BLaER1 treated with 17β-estradiol and CSF1 and Interleukin-3, amounts not matched to agents 10 nM and 100 nM (cell line): Measurements from ENCODE around the gene IRAG1.

Experiments used
- H3K27ac ChIP-seq, 11 experiments: shearing (Covaris generic); formaldehyde crosslinking; 2 replicates each; pipeline ENCODE4 v1.8.1; 2022
- H3K27me3 ChIP-seq, 11 experiments: shearing (Covaris generic); formaldehyde crosslinking; 2 replicates each; pipeline ENCODE4 v1.8.1; 2022
- H3K36me3 ChIP-seq, 11 experiments: shearing (Covaris generic); formaldehyde crosslinking; 2 replicates each; pipeline ENCODE4 v1.8.1; 2022
- H3K4me1 ChIP-seq, 10 experiments: shearing (Covaris generic); formaldehyde crosslinking; 2 replicates each; pipeline ENCODE4 v1.8.1; 2022
- H3K4me2 ChIP-seq, 11 experiments: shearing (Covaris generic); formaldehyde crosslinking; 2 replicates each; pipeline ENCODE4 v1.8.1; 2022
- H3K4me3 ChIP-seq, 10 experiments: shearing (Covaris generic); formaldehyde crosslinking; 2 replicates each; pipeline ENCODE4 v1.8.1; 2022
- H3K9ac ChIP-seq, 11 experiments: shearing (Covaris generic); formaldehyde crosslinking; 2 replicates each; pipeline ENCODE4 v1.8.1; 2022
- H3K9me3 ChIP-seq, 11 experiments: shearing (Covaris generic); formaldehyde crosslinking; replicated peaks in 1 of 11; 2 replicates each; pipeline ENCODE4 v1.8.1; 2022
- H4K20me1 ChIP-seq, 11 experiments: shearing (Covaris generic); formaldehyde crosslinking; 2 replicates each; pipeline ENCODE4 v1.8.1; 2022
- Cebpa-rat ChIP-seq, 11 experiments: shearing (Covaris generic); IDR thresholded peaks; 2 replicates each; pipeline ENCODE4 v1.8.1; 2022

IRAG1 gene

DNA sequence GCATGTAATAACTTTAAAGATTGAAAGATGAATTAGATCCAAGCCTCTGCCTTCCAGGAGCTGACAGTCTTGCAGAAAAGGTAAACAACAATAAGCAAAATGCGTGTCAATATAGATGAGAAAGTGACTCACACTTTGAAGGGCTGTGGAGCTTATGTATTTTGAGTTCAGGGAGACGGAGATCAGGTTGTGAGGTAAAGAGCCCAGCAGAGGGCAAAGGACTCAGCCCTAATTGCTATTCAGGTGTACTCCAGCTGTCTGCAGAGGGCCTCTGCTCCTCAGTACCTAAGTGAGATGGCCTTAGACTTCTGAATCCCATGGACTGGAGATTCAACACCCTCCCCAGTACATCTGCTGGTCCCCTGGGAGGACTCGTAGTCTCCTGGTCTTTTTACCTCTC, 34.6 kb upstream of the IRAG1 start:
- H4K20me1 ChIP-seq = peaks cover 0 to 9% (median 0%) of the 10 kb centered on the region in 11 experiments; a peak in 4 of 22 replicates
- peaks cover 21 to 37% (median 28%) of the 10 kb centered on the region in 10 experiments for H3K4me1 ChIP-seq
- H3K27me3 ChIP-seq = peaks cover 0 to 87% (median 0%) of the 10 kb centered on the region in 11 experiments; a peak in 6 of 22 replicates
- no peaks in the 10 kb centered on the region for H3K36me3 ChIP-seq
- H3K27ac ChIP-seq = no peak overlapping the region
- no peak overlapping the region for H3K9ac ChIP-seq
- H3K9me3 ChIP-seq = peaks cover 13 to 33% (median 21%) of the 10 kb centered on the region in 11 experiments
- H3K4me2 ChIP-seq = no peak overlapping the region
- H3K4me3 ChIP-seq = no peak overlapping the region
- no peak for TF ChIP-seq Cebpa-rat (IDR thresholded peaks at IDR 0.05)

DNA sequence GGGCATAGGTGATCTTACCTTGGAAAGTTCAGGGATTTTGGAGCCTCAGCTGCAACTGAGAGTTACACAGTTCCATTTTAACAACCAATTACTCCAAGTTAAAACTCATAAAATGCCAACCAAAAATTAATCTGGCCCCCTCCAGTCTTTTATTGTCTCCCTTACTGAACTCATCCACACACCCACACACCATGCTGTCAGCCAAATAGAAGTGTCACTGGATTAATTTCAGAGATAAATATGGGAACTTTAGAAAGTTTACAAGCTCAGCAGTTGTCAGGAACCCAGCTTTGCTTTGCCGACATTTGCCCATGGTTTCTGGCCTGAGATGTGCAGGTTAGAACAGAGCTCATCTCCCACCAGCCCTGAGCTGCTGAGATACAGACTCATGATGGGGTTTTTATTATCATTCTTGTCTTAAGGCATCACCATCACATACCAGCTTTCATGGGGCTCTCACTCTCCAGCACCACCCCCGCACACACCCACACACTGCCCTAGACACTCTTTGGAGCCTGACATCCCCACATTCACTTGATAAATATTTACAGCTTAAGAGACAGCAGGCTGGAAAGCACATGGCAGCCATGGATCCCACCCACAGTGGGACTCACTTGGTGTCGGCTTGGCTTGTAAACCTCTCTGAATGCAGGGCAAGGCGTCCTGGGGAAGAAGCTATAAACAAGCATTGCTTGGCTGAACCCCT, 33.7 kb upstream of the IRAG1 start:
- peaks cover 0 to 9% (median 0%) of the 10 kb centered on the region in 11 experiments; a peak in 4 of 22 replicates for H4K20me1 ChIP-seq
- H3K4me3 ChIP-seq = no peak overlapping the region
- peaks cover 13 to 32% (median 21%) of the 10 kb centered on the region in 11 experiments for H3K9me3 ChIP-seq
- no peak overlapping the region for H3K27ac ChIP-seq
- H3K4me1 ChIP-seq = peaks cover 28 to 41% (median 34%) of the 10 kb centered on the region in 10 experiments
- no peaks in the 10 kb centered on the region for H3K36me3 ChIP-seq
- H3K27me3 ChIP-seq = peaks cover 0 to 92% (median 0%) of the 10 kb centered on the region in 11 experiments; a peak in 7 of 22 replicates
- H3K4me2 ChIP-seq = peak overlapping the region in 2 of 11 experiments; percentile 12 to 18; a peak in 2 of 22 replicates
- no peak overlapping the region for H3K9ac ChIP-seq
- no peak for TF ChIP-seq Cebpa-rat (IDR thresholded peaks at IDR 0.05)

DNA sequence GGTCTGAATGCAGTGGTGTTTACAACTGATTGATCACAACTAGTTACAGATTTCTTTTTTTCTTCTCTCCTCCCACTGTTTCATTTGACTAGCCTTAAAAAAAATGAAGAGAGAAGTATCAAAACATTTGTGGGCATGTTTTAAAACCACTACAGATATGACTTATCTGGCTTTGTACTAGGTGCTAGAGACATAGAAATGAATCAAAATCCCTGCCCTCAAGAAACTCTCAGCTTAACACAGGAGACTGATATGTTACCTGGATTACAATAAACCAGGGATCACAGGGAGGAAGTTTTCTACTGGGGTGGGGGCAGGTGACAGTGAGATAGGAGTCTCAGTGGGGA, 32.3 kb upstream of the IRAG1 start:
- Histone ChIP-seq H3K4me1 (peaks cover 32 to 46% (median 40%) of the 10 kb centered on the region in 10 experiments), H3K9ac (no peak overlapping the region), H3K27me3 (peaks cover 0 to 92% (median 0%) of the 10 kb centered on the region in 11 experiments; a peak in 7 of 22 replicates), H4K20me1 (peaks cover 0 to 9% (median 0%) of the 10 kb centered on the region in 11 experiments; a peak in 4 of 22 replicates), H3K9me3 (peaks cover 9 to 22% (median 20%) of the 10 kb centered on the region in 11 experiments; a peak in 21 of 22 replicates), H3K4me2 (peak overlapping the region in 10 of 11 experiments; percentile 25 to 91 (median 72); a peak in 18 of 22 replicates), H3K4me3 (peak overlapping the region in 1 of 10 experiments; percentile 1; a peak in 1 of 20 replicates), H3K27ac (peak overlapping the region in 3 of 11 experiments; percentile 2 to 30 (median 27); a peak in 3 of 22 replicates), H3K36me3 (no peaks in the 10 kb centered on the region)
- no peak for TF ChIP-seq Cebpa-rat (IDR thresholded peaks at IDR 0.05)

DNA sequence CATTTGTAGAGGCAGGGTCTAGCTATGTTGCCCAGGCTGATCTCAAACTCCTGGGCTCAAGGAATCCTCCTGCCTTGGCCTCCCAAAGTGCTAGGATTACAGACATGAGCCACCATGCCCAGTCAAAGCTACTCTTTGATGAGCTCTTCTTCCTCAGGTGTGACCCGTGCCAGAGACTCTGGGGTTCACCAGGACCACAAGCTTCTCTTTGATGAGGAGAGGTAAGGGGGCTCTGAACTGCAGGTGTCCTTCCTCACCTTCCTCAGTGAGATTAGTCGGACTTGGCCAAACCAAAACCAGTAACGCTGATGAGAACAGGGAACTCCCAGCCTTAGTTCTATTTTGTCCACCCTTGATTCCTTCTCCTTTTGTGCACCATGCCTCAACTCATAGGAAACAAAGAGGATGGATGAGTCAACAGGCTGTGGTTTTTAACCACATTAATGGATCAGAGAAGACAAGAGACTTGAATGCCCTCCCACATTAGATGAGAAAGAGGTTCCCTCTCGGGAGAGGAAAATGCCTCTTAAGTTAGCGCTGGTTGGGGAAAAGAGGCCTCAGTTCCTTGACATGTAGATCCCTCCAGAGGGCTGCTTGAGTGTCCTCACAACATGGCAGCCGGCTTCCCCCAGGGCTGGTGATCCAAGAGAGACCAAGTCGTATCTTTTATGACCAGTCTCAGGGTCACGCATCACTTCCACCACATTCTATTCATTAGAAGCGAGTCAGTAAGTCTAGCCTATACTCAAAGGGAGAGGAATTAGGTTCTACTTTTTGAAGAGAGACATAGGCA, 31.8 kb upstream of the IRAG1 start:
- Histone ChIP-seq H3K9ac (no peak overlapping the region), H3K4me3 (no peak overlapping the region; a peak in 1 of 20 replicates), H3K36me3 (no peaks in the 10 kb centered on the region), H3K27ac (peak overlapping the region in 6 of 11 experiments; percentile 2 to 52 (median 27); a peak in 7 of 22 replicates), H3K9me3 (peaks cover 9 to 25% (median 20%) of the 10 kb centered on the region in 11 experiments; a peak in 21 of 22 replicates), H3K27me3 (peaks cover 0 to 92% (median 0%) of the 10 kb centered on the region in 11 experiments; a peak in 7 of 22 replicates), H3K4me2 (peak overlapping the region; percentile 62 to 91 (median 77)), H4K20me1 (peaks cover 0 to 9% (median 0%) of the 10 kb centered on the region in 11 experiments; a peak in 4 of 22 replicates), H3K4me1 (peaks cover 32 to 46% (median 40%) of the 10 kb centered on the region in 10 experiments)
- TF ChIP-seq Cebpa-rat (IDR thresholded peaks at IDR 0.05) = 0 out of 22 replicates have a peak, but pooled peaks of 1 of the 11 experiments have one; percentile 35

DNA sequence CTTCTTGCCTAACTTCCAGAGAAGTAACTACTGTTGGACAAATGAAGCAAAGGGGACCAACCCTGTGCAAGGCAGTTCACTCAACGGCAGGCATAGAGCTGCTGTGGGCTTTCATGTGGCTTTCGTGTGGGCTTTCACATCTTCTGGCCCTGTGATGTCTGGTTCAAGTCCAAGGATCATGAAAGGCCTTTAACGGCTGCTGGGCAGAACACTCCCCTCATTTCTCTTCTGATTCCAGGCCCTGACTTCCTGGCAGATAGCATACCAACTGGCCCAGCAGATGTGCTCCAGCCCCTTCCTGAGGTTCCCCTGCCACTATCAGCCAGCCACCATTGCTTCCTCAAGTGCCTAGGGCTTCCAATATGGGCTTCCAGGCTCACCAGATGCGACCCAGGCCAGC, 28.8 kb upstream of the IRAG1 start:
- peaks cover 0 to 92% (median 0%) of the 10 kb centered on the region in 11 experiments; a peak in 7 of 22 replicates for H3K27me3 ChIP-seq
- H4K20me1 ChIP-seq = peaks cover 0 to 9% (median 0%) of the 10 kb centered on the region in 11 experiments; a peak in 4 of 22 replicates
- peaks cover 29 to 46% (median 40%) of the 10 kb centered on the region in 10 experiments for H3K4me1 ChIP-seq
- H3K27ac ChIP-seq = peak overlapping the region in 1 of 11 experiments; percentile 15; a peak in 1 of 22 replicates
- no peak for TF ChIP-seq Cebpa-rat (IDR thresholded peaks at IDR 0.05)
- H3K36me3 ChIP-seq = no peaks in the 10 kb centered on the region
- H3K4me3 ChIP-seq = no peak overlapping the region
- peak overlapping the region in 10 of 11 experiments; percentile 11 to 82 (median 60); a peak in 19 of 22 replicates for H3K4me2 ChIP-seq
- peaks cover 9 to 22% (median 16%) of the 10 kb centered on the region in 11 experiments; a peak in 21 of 22 replicates for H3K9me3 ChIP-seq
- no peak overlapping the region for H3K9ac ChIP-seq

DNA sequence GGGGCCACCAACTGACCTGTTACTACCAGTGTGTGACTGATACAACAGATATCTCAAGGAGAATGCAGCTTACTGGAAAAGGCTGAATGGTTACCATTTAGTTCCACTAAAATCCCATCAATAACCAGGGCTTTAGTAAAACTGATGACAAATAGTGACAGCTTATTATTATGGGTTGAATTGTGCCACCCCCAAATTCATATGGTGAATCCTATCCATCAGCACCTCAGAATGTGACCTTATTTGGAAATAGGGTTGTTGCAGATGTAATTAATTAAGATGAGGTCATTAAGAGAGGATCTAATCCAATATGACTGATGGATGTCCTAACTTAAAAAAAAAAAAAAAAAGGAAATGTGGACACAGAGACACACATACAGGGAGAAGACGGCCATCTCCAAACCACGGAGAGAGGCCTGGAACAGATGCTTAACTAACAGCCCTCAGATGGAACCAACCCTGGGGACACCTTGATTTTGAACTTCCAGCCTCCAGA, 27.4 kb upstream of the IRAG1 start:
- H3K9ac ChIP-seq = no peak overlapping the region
- H3K27me3 ChIP-seq = peaks cover 0 to 91% (median 0%) of the 10 kb centered on the region in 11 experiments; a peak in 7 of 22 replicates
- peaks cover 0 to 9% (median 0%) of the 10 kb centered on the region in 11 experiments; a peak in 4 of 22 replicates for H4K20me1 ChIP-seq
- H3K36me3 ChIP-seq = no peaks in the 10 kb centered on the region
- H3K4me1 ChIP-seq = peaks cover 19 to 41% (median 32%) of the 10 kb centered on the region in 10 experiments
- H3K9me3 ChIP-seq = peaks cover 2 to 8% (median 4%) of the 10 kb centered on the region in 11 experiments; a peak in 19 of 22 replicates
- H3K4me3 ChIP-seq = no peak overlapping the region
- no peak for TF ChIP-seq Cebpa-rat (IDR thresholded peaks at IDR 0.05)
- no peak overlapping the region; a peak in 1 of 22 replicates for H3K4me2 ChIP-seq
- H3K27ac ChIP-seq = no peak overlapping the region

DNA sequence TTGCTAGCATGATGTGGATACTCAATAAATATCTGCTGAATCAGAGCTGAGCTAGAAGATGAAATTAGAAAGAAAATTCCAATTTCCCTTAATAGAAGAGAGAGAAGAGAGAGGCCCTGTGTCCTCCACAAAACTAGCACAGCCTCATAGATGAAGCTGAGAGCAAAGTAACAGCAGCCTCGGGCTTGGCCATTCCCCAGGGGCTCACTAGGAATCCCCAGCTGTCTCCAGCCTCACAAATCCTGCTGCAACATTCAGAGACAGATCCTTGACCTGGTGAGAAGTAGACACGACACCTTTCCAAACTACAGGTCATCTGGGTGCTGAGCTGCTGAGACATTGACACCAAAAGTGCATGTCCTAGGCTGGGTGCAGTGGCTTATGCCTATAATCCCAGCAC, 26.1 kb upstream of the IRAG1 start:
- no peak overlapping the region for H3K4me3 ChIP-seq
- peaks cover 0 to 97% (median 0%) of the 10 kb centered on the region in 11 experiments; a peak in 7 of 22 replicates for H3K27me3 ChIP-seq
- TF ChIP-seq Cebpa-rat (IDR thresholded peaks at IDR 0.05) = no peak

DNA sequence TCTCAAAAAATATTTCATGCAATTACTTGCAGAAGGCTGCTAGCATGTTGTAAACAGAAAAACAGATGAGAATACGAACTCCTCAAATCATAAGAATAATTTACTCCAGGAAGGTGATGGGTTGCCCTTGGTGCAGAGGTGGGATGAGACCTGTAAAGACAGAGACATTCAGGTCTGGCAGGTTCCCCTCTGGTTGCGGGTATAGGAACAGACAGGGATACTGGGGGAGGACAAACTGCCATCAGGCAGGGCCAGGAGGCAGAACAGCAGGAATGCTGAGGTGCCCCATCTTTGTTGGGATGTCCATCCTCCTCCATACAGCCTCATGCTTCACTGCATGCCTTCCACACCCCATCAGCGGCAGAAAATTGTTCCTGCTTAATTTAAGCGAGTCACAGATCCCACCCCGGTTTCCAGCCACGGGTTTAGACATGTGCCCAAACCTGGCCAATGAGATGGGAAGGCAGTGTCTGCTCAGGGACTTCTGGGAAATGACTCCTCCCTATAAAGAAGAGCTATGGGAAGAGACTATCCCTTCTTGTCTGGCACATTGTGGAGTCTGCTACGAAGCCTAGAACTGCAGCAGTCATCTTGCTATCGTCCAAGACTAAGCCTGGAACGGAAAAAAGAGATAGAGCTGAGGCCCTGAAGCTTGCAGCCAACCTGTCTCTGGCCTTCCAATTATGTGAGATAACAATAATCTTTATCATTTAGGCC, 23.1 kb upstream of the IRAG1 start:
- Histone ChIP-seq H3K4me3 (no peak overlapping the region), H3K36me3 (no peaks in the 10 kb centered on the region), H3K9ac (no peak overlapping the region), H3K4me2 (no peak overlapping the region), H4K20me1 (no peaks in the 10 kb centered on the region), H3K4me1 (peaks cover 0 to 6% (median 3%) of the 10 kb centered on the region in 10 experiments; a peak in 13 of 20 replicates), H3K27me3 (peaks cover 0 to 68% (median 0%) of the 10 kb centered on the region in 11 experiments; a peak in 6 of 22 replicates), H3K9me3 (peaks cover 0 to 4% (median 0%) of the 10 kb centered on the region in 11 experiments; a peak in 2 of 22 replicates), H3K27ac (no peak overlapping the region)
- TF ChIP-seq Cebpa-rat (IDR thresholded peaks at IDR 0.05) = no peak

More for the DNA sequence above, 26.1 kb upstream of the IRAG1 start:
- H3K9ac ChIP-seq = no peak overlapping the region
- H3K27ac ChIP-seq = no peak overlapping the region
- H3K36me3 ChIP-seq = no peaks in the 10 kb centered on the region
- peaks cover 8 to 28% (median 20%) of the 10 kb centered on the region in 10 experiments for H3K4me1 ChIP-seq
- peaks cover 0 to 4% (median 0%) of the 10 kb centered on the region in 11 experiments; a peak in 2 of 22 replicates for H3K9me3 ChIP-seq
- H3K4me2 ChIP-seq = no peak overlapping the region
- peaks cover 0 to 3% (median 0%) of the 10 kb centered on the region in 11 experiments; a peak in 2 of 22 replicates for H4K20me1 ChIP-seq
